Measurements from ENCODE around the gene TMEM145.

- TF ChIP-seq REST (IDR thresholded peaks at IDR 0.05; ENCODE audit: low read depth, low read length) (no peak), CTCF (IDR thresholded peaks at IDR 0.05 in 2 of 3, conservative IDR thresholded peaks at IDR 0.05 in 1 of 3; ENCODE audit: control insufficient read depth in 2 of 3, extremely low read depth in 1 of 3, insufficient read depth in 1 of 3, low read depth in 3 of 3, low read length in 3 of 3) (no peak), RAD21 (IDR thresholded peaks at IDR 0.05; ENCODE audit: insufficient read depth, low read depth, low read length) (no peak), NFXL1 (IDR thresholded peaks at IDR 0.05; ENCODE audit: borderline replicate concordance) (no peak), POLR2AphosphoS5 (IDR thresholded peaks at IDR 0.05; ENCODE audit: low read length) (no peak), USF1 (IDR thresholded peaks at IDR 0.05; ENCODE audit: borderline replicate concordance, extremely low read length, insufficient read depth, low read depth, low read length) (no peak)
Observed at GRCh38 chr19:42353341-42354015, 40.4 kb downstream of the TMEM145 start.

Measured in GM12878 (cell line).